ENCODE data around the gene SIK3.

Gene SIK3

DNA sequence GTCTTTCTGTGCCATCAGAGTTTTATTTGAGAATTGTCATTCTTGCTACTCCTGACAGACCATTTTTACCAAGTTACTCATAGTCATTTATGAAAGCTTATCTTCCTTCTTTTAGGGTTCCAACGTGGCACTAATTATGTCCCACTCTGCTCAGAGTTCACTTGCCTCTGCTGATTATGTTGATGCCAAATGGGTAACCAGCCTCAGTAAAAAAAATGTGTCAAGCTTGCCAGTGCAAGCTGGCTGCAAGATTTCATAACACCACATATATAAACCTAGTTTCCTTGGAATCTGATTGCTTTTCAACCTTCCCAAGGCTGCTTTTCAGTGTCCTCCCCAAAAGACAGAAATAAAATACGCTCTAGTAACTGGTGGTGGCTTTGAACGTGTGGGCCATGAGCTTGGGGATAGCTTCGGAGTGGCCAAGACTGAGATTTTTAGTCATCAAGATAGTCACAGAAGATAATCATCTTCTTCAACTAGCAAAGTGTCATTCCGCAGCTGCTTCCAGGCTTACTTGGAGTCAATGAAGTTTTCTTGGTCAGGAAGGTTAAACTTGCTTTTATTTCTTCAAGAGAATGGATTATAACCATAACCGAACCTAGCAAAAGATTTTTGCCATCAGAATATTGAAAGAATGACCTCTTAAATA, 231.3 kb downstream of the SIK3 start:
- DNase-seq (ENCODE audit: low read depth in 2 of 2), result no peak

DNA sequence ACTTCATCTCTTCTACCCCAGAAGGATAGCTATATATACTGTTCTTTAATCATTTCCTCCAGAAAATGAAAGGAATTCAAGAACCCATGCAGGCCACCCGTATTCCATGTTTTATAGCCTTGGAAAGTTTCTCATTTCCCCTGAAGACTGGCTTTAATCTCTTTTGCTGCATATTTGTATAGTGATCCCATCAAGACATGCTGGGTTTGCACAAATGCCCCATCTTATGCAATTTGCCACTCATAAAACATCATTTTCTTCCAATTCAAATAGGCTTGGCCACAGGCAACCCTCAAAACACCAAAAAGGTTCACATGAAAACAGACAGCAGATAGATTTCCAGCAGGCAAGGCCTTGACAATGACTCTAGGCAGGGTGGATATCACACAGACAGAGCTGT, 232.5 kb downstream of the SIK3 start:
- DNase-seq (ENCODE audit: low read depth in 2 of 2), result no peak

DNA sequence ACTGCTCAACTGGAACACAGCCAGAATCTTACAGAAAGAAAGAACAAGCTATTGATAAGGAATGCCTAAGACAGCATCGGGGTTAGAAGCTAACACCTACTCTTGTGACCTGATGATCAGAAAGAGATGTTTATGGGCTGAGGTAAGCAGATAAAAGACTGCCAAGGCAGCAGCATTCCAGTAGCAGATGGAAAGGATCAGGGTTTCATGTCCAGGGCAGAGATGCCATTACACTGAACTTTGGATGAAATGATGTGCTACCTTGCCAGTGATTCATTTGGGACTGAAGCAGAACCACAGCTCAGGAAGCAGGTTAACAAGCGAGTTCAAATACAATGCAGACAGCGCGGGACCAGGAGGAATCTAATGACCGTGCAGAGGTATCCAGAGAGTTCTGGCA, 233.7 kb downstream of the SIK3 start:
- DNase-seq (ENCODE audit: low read depth in 2 of 2), result no peak

DNA sequence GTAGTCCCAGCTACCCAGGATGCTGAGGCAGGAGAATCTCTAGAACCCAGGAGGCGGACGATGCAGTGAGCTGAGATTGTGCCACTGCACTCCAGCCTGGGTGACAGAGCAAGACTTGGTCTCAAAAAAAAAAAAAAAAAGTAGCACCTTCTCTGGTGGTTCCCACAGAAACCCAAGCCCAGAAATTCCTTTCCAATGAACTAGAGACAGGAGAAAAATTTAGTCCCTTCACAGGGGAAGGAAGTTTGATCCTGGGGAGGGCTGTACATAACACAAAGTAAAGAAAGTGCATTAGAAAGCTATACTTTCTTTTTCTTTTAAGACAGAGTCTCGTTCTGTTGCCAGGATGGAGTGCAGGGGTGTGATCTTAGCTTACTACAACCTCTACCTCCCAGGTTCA, 235.3 kb downstream of the SIK3 start:
- no peak for DNase-seq (ENCODE audit: low read depth in 2 of 2)

DNA sequence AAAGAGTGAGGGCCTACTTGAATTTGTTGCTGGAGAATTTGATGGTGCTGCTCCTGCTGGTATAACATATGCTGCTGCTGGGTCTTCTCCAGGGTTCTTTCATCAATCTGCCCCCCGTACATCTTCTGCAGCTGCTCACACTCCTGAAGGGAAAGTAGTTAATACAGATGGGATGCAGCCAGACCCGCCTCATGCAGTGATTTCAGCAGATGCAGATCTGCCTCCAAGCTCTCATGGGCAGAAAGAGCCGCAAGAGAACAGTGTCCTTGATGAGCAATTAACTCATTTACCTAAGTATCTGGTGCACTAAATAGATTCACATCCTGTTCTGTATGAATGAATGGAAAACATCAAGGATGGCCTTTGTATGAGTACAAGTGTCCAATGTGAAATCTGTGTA, 236.0 kb downstream of the SIK3 start:
- no peak for DNase-seq (ENCODE audit: low read depth in 2 of 2)

DNA sequence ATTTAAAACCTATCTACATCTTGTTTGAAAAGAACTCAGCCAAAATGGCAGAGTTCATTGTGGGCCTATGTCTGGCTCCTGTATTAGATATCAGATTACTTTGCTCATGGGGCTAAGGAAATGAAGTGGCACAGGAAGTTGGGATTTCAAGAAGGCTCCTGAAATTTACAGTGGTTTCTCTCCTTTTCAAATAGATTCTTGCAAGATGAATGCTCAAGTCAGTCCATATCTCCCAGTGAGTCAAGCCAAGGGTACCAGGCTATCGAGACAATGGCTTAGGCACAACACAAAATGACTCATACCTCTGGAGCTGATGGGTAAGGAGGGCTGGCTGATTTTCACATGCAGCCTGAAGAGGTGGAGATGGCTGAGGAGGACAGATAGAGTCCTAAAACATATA, 236.7 kb downstream of the SIK3 start:
- DNase-seq (ENCODE audit: low read depth in 2 of 2), result no peak

DNA sequence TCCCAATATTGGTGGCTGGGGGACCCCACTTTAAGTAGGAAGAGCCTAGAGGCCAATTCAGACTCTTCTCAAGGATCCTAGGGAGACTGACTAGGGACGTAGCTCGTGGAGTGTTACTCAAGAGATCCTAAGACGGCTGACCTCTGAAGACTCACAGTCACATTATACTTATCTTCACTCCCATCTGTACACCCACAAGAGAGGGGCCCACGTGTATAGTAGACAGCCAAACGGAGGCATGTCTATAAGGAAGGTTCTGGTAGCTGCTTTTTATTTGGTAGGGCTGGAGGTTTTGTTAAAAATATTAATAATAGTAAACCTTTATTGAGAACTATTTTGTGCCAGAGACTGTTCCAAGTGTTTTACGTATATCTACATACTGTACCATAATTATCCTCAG, 237.9 kb downstream of the SIK3 start:
- DNase-seq (ENCODE audit: low read depth in 2 of 2), result no peak

DNA sequence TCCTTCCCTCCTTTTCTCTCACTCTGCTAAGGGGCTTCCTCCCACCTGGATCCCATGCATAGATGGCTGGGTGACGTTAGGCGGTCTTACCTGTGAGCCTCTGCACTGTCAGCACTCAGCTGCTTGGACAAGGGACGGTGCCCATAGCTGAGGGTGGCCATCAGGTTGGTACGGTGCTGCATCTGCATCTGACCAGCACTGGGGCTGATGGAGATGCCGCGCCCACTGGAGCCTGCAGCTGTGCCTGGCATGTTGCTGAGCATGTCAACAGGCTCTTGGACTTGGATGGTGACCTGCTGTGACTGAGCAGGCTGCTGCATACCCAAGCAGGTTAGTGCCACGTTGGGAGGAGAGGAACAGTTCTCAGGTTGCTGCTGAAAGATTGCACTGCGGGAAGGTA, 239.1 kb downstream of the SIK3 start:
- DNase-seq (ENCODE audit: low read depth in 2 of 2), result no peak

DNA sequence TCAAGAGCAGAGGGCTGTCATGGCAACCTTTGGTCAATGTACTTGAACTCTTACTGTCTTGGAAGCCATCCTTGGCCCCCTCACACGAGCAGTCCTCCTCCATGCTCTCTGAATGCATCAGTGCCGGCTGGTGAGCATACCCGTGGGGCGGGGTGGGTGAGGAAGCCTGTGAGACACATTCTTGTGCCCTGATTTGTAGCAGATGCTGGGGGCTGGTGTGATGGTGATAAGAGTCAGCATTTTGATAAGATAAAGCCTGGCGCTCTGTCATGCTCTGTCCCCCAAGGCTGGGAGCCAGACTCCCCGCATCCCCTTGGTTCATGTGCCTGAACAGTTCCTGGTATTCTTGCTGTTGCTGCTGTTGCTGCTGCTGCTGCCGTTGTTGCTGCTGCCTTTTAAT, 240.3 kb downstream of the SIK3 start:
- no peak for DNase-seq (ENCODE audit: low read depth in 2 of 2)

DNA sequence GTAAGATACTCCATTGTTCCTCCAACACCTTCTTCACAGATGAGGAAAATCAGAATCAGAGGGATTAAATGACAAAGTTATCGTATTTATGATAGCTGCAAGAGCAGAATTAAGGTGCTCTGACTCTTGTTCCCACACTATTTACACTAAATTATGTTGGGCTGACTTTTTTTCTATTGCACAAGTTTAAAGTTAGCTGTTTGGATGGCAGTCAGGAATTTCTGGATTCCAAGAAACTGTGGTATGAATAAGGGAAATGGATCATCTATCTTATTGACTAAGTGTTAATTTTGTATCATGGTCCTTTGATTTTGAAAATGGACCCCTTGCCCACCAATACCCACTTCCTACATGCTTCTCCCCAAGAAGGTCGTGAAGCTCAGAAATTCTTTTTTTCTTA, 240.9 kb downstream of the SIK3 start:
- no peak for DNase-seq (ENCODE audit: low read depth in 2 of 2)

DNA sequence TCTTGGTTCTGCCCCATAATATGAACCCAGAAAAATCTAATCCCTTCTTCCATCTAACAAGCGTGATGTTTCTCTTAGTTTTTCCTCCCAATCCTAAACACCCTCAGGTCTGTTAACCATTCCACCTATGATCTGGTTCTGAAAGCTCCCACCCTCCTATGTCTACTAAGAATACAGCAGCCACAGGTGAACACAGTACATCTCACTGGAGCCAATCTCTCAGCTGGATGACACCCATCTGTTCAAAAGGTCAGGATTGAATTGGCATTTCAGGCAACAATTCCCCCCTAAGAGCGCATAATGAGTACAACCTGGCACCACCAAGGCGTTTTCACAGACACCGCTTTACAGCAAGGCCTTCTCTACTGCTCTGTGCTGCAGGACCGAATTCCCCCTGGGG, 241.8 kb downstream of the SIK3 start:
- no peak for DNase-seq (ENCODE audit: low read depth in 2 of 2)

DNA sequence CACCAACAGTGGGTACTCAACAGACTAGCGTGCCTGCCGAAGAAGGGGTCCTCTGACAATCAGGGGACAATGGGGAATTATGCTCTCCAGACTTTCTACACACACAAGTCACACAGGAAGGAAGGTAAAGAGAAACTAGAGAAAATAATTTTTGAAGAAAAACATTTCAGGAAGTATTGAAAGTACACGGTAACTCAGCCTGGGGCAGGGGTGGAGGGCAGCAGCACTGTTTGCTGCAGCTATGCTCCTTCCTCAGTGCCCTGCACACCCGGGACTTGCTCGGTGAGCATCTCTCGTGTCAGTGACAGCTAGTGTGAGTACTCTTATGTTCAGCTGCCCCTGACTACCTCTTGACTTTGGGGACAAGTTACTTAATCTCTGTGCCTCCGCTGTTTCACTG, 242.8 kb downstream of the SIK3 start:
- DNase-seq (ENCODE audit: low read depth in 2 of 2), result no peak

DNA sequence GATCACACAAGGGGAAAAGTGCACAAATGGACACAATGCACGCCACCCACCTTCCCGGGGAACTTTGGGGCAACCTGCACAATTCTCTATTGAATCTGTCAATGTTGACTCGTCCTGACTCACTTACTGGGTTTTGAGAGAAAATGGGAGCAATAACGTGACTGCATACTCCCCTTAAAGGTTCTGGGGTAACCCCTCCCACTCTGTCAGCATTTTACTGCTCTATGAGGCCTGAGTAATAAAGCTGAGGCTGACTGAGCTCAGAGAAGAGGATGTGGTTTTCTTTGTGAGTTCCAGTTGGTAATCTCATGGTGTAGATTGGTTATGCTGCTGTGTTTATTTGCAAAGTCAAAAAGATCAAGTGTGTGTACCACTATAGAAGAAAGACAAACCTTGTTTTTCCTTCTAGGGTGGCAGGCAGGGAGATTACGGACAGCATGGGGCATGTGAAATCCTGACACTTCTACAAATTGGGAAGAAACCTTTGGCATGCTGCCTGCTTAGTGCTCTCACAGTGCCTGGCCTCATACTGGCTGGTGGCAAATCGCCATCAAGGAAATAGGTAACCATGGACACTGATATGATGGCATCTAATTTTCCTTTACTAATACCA, 244.7 kb downstream of the SIK3 start:
- DNase-seq (ENCODE audit: low read depth in 2 of 2), result peak; percentile 11 to 38

DNA sequence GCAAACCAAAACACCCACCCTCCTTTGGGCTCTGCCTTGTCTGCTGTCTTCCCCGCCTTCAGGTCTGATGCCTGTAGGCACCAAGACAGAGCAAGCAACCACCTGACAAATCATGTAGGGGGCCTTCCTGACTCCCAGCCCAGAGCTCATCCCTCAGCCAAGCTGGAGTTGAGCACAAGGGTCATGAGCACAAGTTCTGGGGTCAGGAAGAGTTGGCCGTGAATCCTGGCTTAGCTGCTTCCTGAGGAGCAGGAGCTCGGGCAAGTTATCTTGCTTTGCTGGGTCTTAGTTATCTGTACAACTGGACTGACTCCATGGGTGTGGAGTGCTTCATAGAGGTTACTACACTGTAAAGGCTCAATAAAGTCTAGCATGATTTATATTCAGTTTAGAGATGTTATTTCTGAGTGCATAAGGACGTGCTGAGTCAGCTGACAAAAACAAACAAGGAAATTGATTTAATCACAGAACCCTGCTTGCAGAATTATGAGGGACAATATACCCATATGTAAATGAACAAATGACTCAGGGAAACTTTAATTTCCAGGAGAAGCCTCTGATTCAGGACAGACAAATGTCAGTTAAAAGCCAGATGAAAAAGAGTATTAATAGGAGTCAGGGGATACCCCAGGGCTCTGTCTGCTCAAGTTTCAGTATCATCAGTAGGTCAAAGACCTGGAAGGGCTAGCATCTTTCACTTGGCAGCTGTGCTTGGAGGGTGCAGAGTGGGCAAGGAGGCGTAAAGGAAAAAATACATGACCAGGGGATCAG, 245.8 kb downstream of the SIK3 start:
- DNase-seq (ENCODE audit: low read depth in 2 of 2), result no peak

DNA sequence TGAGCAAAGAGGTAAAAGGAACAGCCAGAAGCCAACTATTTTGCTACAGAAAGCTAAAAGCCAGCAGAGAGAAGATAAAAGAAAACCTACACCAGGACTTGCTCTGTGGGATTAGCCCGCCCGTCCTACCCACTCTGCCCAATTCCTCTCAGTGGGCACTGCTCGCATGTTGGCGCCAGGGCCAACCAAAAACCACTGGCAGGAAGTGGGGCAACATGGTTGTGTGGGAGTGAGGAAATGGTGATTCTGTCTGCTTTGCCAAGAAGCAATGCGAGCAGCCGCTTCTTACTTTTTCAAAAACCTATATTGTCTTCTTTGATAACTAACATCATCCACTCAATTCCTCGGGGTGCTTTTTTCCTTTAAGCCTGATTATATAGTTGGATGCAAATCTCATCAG, 246.6 kb downstream of the SIK3 start:
- no peak for DNase-seq (ENCODE audit: low read depth in 2 of 2)

DNA sequence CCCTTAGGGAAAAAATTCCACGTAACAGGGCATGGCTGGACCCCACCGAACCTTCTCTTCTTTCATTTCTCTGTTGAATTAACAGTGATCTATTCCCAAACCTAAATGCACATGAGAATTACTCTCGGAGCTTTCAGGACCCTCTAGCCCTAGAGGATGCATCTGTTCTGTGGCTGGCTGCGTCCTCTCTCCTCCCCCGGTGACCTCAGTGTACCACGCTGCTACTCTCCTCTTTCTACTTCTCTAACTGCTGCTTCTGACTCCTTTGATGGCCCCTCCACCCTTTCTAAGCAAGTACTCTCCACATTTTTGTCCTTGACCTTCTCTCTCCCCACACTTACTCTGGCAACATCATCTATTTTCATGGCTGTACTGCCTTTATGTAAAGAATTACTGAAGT, 248.7 kb downstream of the SIK3 start:
- DNase-seq (ENCODE audit: low read depth in 2 of 2), result no peak

DNA sequence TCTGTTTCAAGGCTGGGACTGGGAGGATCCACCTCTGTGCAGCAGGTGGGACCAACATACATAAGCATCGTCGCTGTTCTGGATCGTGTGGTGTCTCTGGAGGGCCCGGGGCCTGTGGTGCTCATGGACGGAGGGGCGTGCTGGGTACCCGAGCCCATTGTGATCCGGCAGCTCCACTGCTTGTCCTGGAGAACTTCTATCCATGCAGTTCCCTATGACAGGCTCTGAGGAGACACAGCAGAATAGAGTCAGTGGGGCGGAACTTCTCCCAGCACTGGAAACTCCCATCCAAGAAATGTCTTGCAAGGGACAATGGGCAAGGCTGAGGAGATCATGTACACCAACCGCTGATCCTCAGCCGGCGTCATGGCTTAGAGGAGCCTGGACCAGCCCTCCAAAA, 249.2 kb downstream of the SIK3 start:
- no peak for DNase-seq (ENCODE audit: low read depth in 2 of 2)

DNA sequence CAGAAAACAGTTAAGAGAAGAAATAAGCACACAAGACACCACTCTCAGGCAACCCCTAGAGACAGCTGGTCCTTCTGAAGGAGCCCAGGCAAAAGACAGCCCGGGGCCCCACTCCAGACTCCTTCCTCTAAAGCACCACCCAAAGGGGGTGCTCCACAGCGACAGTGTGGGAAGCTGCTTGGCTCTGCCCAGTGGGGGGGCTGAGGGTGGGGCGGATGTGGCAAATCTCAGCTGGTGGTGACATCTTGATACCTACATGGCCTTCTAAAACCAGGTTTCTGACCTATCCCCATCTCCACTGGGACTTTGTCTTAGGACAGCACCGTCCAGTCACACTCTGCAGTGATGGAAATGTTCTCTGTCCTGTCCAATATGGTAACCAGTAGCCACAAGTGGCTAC, 250.6 kb downstream of the SIK3 start:
- no peak for DNase-seq (ENCODE audit: low read depth in 2 of 2)

DNA sequence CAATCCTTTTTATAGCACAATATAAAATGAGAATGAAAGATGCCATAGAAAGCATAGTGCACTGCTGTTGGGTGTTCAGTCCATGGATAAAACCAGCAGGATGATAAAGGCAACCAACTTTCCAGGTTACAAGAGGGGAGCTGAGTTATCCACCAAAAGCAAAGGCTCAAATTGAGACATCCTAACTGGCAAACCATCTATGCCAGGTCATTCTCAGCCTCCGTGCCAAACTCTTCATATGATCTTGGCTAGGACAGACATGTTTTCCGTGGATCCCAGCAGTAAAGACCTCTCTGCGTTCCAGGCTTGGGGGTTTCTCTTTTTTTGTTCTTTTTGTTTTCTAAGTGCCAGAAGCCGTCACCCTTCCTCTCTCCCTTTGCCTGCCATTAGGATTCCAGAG, 253.5 kb downstream of the SIK3 start:
- DNase-seq (ENCODE audit: low read depth in 2 of 2), result no peak

DNA sequence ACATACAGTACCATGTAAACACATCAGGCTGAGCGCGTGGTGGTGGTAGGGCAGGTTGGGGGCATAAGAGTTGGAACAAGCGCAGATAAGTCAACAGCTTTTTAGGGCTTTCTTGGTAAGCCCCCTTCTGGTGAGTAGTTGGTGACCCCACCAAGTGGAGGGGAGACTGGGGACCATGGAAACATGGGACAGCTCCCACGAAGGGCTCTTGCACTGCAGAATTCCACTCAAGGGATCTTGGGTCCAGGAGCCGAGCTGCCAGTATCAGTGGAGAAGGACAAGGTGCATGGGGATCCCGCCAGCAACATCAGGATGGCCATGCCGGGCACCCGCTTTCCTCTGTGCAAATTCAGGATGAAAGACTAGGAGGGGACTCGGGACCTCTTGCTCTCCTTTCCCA, 254.6 kb downstream of the SIK3 start:
- no peak for DNase-seq (ENCODE audit: low read depth in 2 of 2)

DNA sequence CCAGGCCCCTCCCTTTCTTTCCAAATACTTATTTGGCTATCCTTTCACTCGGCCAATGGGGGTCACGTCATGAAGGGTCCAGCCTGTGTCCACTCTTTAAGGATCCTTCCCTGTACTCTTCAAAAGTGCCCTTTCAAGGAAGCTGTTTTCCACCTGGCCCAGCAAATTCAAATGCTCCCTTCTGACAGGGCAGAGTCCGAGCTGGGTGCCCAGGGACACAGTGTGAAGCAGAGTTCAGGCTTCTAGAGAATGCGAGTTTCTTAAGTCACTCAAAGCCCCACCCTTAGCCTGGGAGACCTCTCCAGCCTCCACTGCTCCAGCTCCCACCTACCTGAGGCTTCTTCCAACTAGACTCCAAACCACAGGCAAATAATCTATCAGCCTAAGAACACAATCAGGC, 255.3 kb downstream of the SIK3 start:
- DNase-seq (ENCODE audit: low read depth in 2 of 2), result no peak

DNA sequence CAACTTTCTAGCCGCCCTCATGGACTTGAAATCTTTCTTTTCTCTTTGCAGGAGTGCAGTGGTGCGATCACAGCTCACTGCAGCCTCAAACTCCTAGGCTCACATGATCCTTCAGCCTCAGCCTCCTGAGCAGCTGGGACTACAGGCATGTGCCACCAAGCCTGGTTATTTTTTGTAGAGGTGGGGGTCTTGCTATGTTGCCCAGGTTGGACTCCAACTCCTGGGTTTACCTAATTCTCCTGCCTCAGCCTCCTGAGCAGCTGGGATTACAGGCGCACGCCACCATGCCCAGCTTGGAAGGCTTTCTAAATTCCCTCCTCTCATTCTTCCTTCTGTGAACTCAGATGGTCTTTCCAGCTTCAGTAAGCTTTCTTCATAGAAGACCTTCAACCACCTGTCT, 256.1 kb downstream of the SIK3 start:
- DNase-seq (ENCODE audit: low read depth in 2 of 2), result no peak

DNA sequence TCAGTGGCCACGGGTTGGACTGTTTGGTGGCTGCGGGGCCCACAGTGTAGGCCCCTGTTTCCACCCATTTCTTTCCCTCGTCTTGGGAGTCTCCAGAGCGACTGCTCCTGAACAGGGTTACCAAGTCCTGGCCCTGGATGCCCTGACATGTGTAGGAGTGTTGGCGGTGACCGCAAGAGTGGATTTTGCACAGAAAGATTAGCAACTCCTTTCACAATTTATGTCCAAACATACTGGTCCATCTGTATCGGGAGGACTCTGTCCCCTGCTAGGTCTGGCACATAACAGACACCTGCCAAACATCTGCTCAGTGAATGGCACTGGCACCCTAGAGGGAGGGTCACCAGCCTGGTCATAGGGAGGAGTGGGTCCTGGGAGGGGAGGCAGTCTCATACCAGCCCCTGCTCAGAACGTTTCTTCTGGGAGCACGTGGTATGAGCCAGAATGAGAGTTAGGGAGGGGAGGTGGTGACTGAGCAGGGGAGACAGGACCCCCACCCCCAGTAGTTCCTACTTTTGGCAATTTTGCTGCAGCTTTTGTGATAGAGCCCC, 257.4 kb downstream of the SIK3 start:
- no peak for DNase-seq (ENCODE audit: low read depth in 2 of 2)
